GM21381 (cell line): ENCODE measurements around the gene DDX1.
A peak's percentile ranks its signal among the peaks of the same experiment; 100 is the strongest.

Source experiments
- ATAC-seq: cut with Tn5 transposase; IDR thresholded peaks from one replicate; pipeline ENCODE4 v1.9.1; 2021; ENCODE audit warnings: mild to moderate bottlenecking, moderate library complexity; ENCODE audit not compliant: unreplicated experiment

DDX1 gene

DNA sequence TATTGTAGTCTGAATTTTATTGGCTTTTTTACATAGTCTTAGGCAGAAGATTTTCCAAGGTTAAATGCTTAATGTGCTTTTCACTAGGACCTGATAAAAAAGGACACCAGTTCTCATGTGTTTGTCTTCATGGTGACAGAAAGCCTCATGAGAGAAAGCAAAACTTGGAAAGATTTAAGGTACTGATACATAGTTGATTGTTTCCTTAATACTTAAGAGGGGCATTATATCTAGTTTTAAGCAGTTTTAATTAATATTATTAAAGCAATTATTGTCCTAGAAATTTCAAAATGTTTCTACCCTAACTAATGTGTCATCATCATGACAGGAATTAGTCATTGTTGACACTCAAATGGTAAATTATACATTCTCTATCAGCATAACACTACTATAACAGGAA is 35.3 kb downstream of the DDX1 start:
- ATAC-seq = no peak

DNA sequence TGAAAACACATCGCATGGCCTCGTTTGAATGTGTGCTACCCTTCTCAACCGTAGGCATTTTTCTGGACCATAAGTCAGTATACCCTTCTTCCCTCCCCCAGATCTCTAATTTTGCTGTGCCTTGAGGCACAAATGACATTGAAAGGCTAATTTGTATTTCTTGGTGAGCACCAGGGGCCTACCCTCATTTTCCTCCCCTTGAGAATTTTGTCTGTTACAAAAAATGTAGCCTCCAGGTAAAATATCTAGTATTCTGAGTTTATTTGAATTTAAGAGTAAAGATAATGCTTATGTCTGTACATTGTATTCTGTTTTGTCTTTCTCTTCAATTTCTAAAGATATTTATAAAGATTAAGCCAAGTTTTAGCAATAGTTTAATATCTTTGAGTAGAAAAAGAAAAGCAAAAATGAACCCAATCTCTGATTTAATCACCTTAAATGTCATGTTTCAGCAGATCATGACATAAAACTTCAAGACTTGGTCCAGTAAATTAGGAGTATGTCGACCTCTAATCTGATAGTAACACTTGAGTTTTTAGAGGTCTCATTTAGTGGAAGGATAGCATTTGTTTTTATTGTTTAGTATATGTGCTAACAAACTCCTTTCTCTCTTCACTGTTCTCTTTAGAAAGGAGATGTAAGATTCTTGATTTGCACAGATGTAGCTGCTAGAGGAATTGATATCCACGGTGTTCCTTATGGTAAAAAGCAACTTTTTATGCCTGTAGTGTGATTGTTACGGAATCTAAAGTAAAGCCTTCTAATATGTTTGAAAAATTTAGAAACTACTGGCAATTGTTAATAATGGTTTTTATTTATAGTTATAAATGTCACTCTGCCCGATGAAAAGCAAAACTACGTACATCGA is 36.4 kb downstream of the DDX1 start:
- no peak for ATAC-seq

- ATAC-seq = no peak
These were observed 37.5 kb downstream of the DDX1 start for GRCh38 chr2:15628899-15629855.

DNA sequence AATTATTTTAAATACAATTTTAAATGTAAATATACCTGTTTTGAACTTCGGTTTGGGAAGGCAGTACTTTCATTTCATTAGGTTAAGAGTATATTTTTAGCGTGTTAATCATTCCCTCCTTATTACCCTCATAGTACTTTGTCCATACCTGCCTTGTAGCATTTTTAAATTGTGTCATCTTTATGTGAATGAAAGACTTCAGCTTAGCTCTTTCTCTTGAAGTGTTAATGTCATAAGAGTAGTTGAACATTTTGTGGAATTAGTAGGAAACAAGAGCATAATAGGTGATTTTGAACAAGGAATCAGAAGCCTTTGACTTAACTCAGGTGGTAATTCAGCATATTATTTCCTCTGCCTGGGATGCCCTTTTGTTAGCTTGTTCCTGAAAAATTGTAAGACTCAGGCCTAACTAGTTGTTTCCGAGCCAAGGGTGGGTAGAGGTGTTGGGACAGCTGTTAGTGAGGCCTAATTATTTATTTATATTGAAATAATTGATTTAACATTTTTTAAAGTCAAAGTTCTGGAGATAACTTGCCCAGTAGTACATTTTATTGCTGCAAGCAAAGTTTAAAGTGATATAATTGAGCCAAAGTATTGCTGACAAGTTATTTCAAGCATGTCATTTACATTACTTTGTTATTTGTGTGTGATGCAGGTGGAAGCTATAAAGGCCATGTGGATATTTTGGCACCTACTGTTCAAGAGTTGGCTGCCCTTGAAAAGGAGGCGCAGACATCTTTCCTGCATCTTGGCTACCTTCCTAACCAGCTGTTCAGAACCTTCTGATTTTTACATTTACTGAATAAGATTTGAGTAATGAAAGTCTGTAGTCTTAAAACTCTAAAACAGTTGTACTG is 38.7 kb downstream of the DDX1 start:
- no peak for ATAC-seq

DNA sequence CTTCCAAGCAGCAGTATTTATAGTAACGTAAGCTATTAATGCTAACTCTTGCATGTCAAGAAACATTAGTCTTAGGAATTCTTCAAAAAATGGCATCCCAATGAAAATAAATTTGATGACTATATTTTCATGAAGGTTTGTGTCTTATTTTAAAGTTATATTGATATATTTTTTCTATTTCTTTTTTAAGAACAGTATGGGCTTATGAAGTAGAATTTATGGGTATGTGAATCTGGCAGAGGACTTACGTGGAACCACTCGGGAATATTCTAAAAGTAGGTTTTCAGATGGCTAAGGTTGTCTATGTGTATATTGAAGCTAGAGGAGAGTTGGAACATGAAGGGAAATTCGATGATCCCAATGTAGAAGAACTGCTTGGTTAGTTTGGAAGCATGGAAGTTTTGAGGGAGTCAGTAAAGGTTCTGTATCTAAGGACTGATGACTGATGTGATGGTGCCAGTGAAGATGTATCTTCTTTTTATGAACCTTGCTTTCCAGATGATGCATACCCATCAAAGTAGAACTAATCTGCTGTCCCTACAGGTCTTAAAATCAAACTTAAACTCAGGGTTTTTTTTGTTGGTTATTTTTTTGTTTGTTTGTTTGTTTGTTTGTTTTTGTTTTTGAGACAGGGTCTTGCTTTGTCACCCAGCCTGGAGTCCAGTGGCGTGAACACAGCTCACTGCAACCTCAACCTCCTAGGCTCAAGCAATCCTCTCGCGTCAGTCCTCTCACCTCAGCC is 39.5 kb downstream of the DDX1 start:
- no peak for ATAC-seq

DNA sequence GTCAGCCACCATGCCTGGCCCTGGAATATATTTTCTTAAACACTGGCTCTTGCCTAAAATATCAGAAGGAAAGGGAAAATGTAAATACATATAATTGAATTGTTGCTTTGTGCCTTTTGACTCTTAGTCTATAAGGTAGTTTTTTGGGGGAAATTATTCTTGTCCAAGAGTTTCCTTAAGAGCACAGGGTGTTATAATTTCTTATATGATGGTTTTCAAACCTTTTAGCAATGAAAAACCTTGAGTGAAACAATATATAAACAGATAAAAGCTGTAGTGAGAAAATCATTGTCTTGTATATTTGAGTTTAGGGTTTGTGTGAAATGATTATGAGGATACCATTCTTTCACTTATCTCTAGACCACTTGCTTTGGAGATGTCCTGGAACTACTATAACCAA is 40.2 kb downstream of the DDX1 start:
- no peak for ATAC-seq

- ATAC-seq = no peak
These were observed 41.6 kb downstream of the DDX1 start for GRCh38 chr2:15633043-15633970.

DNA sequence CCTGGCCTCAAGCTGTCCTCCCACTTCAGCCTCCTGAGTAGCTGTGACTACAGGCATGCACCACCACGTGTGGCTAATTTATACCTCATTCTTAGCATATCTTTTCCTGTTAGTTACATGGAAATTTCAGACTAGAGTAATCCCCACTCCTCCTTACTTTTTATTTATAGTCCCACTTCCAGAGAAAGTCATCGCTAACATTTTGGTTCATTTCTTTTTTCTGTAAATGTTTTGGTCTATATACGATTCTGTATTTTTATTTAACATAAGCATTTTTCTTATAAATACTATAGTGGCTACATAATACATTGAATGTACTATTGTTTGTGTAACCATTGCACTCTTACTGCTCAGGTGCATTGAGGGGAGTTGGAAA is 42.3 kb downstream of the DDX1 start:
- ATAC-seq = no peak

GRCh38 chr2:15634846-15635490 is 43.3 kb downstream of the DDX1 start:
- ATAC-seq = no peak

- peak; percentile 92 for ATAC-seq
These were observed 45.5 kb downstream of the DDX1 start for GRCh38 chr2:15636972-15637785.

DNA sequence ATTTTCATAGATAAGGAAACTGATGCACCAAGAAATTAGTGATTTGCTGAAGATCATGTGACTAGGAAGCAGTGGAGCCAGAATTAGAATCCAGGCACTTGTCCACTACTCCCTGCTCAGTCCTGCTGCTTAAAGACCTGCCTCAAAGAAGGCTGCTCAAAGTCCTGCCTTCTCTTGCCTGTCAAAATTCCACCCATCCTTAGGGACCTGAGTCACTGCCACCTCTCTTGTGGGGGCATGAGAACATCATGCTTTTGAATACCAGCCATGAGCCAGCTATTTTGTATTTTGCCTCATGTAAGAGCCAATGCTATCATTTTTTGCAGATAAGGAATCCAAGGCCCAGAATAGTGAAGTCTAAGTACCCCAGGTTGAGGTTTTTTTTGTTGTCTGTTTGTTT is 47.1 kb downstream of the DDX1 start:
- ATAC-seq = no peak

GRCh38 chr2:15639323-15640251 is 47.9 kb downstream of the DDX1 start:
- no peak for ATAC-seq

GRCh38 chr2:15640261-15640711 is 48.6 kb downstream of the DDX1 start:
- ATAC-seq = no peak

DNA sequence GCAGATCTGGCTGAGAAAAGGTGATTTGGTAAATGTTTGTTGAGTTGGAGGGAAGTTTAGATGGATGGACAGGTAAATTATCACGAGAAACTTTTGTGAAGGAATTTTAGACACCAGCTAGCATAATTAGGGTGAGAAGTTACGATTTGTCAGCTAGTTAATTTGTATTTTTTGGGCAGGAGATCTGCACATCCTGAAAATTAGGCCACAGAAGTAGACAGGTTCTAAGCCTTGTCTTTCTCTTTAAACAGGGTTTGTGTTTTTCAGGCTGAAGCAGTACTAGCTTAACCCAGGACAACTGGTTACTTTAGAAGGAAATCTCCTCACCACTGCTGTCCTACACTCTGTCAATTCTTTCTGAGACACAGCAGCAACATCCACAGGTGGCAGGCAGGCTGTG is 49.1 kb downstream of the DDX1 start:
- no peak for ATAC-seq

DNA sequence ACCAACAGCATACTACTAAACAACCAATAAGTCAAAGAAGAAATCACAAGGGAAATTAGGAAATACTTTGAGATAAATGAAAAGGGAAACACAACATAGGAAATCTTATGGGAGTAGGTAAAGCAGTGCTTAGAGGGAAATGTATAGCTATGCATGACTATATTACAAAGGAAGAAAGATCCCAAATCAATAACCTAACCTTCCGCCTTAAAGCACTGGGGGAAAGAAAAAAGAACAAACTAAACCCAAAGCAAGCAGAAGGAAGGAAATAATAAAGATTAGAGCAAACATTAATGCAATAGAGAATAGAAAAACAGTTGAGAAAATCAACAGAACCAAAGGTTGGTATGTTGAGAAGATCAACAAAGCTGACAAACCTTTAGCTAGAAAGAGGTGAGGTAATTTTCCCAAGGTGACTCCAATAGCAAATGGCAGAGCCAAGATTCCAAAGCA is 49.9 kb downstream of the DDX1 start:
- ATAC-seq = no peak

DNA sequence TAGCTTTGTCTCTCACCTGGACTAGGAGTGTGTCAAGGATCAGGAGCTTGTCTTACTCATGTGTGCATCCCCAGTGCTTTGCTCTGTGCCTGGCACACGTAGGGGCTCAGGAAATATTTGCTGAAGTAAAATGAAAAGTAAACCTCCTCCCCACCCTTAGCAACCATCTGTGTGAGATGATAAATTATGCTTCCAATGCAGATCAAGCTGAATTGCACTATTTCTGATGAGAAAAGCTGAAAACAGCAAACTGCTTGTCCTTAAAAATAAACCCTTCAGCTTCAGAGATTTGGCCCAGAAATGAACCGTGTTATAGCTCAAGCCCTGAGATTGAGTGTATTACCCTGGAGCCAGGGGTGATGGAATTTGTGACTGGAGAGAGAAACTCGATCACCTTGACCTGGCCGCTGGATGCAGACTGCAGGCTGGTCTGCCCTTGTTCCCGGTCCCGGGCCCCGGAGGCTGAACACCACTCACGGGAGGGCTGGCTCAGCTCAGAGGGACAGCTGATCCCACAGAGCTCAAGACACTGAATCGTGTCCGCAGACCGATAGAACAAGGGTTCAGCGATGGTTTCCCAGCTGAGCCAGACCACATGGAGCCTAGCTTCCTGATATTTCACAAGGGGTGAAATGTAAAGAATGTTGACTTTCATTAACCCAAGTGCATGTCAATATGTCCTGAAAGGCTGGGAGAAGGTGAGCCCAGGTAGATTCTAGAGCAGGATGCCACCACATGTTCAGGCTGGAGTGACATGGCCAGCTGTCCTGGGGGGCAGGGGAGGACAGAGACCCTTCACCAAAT is 50.5 kb downstream of the DDX1 start:
- no peak for ATAC-seq
